Measurements from ENCODE around the gene ANXA10.
A peak's percentile ranks its signal among the peaks of the same experiment; 100 is the strongest.
"Not testable (repeated sequence)": the region's sequence is repeated elsewhere in the genome, so short reads cannot be mapped to it uniquely, and the experiment has no call there.

Gene ANXA10

DNA sequence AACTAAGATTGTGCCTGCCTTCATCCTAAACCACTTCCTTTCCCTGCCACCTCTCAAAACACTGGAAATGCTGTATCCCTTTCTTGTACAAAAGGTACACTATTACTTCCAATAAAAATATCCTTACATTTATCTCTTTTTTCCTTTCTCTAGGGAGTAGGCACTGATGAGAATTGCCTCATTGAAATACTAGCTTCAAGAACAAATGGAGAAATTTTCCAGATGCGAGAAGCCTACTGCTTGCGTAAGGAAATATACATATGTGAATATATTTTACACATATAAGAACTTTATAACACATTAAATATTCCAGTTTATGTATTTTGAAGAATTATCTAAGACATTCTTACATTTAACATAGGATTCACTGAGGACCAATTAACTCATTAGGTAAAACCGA lies 71.7 kb downstream of the ANXA10 start:
- no peak for DNase-seq

DNA sequence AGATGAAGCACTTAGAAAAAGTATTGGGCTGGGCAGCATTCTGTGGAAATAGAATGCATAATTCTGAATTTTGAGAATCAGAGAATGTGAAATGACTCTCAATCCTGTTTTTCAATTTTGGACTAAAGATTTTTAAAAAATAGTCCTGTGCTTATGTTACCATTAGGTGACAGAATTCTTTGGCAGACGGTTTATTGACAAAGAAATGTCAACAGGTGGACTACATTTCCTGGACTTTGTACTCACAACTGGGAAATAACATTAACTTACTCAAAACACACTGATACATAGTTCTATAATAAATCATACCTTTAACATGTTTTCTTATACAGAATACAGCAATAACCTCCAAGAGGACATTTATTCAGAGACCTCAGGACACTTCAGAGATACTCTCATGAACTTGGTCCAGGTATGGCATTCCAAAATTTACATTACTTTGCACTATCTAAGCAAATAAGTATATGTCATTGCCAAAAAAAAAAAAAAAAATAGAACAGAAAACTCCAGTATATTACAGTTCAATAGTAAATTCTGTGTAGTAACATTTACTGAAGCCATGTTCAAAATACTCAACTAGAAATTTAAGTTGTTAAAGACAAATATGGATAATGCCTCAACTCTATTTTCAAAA lies 72.7 kb downstream of the ANXA10 start:
- no peak for DNase-seq

DNA sequence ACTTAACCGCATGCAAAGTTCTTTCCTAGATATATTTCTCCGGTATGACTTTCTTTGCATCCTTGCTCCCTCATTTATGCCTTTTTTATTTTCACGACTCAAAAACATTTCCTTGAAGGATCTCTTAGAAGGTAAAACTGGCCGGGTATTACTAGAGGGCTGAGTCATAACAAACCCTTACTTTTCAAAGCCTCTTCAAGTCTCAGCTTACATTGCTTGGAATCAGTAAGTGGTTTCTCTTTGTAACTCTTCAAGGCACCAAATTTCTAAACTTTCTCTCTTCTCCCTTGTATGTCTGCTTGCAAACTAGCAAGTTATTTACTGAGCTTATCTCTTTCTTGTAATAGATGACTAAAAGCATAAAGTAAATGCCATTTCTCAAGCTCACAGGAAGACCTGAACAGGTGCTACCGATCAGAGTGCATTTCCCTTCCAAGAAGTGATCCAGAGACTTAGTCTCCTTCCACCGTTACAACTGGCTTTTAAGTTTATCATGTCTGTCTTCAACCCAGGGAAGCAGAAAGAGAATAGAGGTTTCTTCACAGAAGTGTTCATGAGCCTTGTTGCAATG lies 75.5 kb downstream of the ANXA10 start:
- no peak for DNase-seq

DNA sequence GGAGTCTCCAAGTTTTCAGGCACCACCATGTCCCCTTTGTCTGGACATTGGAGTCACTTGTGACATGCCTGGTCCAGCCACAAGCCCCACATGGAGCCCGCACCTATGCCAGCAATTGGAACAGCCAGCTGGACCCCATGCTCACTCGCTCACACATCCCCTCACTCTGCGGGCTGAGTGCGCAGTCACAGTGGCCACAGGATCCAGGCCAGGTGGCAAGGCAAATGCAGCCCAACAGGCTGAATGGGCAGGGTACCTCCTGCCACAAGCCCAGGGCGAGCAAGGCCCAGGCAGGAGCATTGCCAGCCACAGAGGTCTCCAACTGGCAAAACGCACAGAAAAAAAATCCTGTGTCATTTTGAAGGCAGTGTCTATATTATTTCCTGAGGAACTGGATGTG lies 82.0 kb downstream of the ANXA10 start:
- no peak for DNase-seq

DNA sequence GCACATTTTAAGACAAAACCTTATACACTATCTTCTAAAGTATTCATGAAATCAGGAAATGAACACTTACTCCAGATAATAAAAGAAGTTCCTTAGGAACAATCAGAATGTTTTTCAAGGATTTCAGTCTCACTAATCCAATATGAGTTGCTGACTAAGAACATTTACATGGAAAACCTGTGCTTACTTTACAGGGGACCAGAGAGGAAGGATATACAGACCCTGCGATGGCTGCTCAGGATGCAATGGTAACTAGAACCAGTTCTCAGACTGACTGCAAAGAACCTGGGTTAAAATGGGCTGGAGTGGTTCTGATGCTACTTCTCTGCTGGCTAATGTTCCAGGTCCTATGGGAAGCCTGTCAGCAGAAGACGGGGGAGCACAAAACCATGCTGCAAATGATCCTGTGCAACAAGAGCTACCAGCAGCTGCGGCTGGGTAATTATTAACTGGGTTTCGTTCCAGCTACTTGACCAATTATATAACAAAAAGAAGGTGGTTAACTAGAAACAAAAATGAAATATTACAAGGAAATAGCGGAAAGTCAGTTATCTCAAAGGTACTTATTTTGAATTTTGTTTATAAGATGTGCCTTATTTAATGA lies 85.3 kb downstream of the ANXA10 start:
- DNase-seq: no peak

DNA sequence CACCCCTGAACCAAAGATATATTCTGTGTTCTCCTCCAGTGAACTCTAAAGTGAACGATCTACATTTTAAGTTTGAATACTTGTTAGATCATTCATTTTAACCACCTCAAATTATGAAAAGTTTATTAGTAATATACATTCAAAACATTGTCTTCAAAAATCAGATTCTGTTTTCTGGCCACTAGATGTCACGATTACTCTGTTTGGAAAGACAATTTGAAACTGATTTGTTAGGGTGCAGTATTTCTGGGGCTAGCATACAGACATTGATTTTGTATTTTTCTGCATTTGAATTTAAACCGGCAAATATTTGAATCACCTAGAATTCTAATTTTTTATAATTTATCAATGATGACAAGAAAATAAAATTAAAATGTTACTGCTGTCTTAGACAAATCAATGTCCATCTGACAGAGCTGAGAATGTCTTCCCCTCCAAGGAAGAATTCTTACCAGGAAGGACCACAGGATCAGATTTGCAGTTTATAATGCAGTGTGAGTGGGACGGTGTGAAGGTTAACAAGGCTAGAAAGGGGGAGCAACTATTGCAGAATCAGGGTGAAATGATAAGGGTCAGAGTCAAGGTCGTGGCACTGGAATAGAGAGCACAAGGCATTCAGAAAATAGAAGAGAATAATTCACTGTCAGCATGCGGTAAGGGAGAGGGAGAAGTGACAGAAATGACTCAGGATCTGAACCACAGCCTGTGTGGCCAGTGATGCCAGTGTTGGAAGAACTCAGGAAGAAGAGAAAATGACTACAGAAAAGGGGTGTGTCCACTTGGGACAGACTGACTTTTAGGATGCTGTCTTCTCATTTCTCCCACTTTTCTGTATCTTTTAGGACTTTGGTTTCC lies 91.6 kb downstream of the ANXA10 start:
- peak; percentile 2 for DNase-seq

DNA sequence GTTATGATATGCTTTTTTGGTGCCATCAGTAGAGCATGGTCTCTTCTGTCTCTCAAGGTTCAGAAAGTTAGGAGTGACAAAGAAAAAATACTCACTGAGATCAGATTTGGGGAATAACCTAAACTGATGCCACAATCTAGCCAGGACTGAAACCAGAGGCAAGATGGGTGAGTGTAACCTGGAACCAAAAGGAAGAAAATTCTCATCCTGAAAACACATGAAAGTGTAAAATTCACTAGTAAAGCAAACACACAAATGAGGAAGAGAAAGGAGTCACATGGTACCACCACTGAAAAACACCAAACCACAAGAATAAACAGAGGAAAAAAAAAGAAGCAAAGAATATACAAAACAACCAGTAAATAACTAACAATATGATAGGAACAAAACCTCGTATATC lies 96.4 kb downstream of the ANXA10 start:
- DNase-seq: no peak

DNA sequence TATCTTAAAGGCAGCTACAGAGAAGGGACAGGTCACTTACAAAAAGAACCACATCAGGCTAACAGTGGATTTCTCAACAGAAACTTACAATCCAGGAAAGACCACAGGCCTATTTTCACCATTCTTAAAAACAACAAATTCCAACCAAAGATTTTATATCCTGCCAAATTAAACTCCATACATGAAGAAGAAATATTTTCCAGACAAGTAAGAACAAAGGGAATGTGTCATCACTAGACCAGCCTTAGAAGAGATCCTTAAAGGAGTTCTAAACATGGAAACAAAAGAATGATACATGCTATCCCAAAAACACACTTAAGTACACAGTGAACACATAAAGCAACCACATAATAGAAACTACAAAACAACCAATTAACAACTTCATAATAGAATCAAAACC lies 105.6 kb downstream of the ANXA10 start:
- DNase-seq: no peak

DNA sequence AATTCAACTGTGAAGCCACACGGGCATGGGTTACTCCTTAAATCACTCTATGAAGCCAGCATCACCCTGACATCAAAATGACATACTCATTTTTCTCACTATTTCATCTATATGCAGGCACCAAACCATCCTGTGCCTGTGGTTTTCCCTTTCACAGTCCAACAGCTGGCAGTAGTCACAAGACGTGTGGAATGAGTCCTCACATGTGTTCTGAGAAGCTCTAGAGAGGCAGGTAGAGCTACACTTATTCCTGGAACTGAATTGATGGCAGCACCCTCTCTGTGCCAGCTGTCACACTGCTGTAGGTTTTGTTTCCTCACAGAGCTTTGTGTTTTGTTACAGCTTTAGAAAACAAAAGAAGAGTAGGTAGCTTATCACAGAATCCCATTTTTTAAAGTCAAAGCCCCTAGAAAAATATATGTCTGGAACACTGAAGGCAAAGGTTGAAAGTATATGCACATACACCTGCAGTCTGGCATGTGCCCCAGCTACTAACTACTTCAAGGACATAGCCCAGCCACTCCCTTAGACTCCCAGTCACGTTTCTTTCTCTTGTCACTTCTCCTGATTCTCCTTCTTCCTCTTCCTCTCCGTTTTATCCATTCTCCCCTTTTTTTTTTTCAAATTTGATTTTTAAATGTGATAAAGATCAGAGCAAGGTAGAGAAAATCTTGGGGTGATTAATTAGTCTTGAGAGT lies 107.1 kb downstream of the ANXA10 start:
- DNase-seq: no peak

DNA sequence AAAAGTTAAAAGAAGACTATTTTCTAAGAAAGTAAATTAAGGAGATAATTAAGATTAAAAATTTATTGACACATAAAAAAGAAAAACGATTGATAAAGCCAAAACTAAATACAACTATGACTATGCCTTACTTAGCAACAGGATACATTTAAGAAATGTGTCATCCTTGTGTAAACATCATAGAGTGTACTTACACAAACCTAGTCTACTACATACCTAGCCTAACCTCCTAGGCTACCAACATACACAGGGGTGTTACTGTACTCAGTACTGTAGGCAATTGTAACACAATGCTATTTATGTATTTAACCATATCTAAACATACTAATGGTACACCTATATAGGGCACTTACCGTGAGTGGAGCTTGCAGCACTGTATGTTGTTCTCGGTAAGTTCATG lies 108.3 kb downstream of the ANXA10 start:
- DNase-seq: no peak

DNA sequence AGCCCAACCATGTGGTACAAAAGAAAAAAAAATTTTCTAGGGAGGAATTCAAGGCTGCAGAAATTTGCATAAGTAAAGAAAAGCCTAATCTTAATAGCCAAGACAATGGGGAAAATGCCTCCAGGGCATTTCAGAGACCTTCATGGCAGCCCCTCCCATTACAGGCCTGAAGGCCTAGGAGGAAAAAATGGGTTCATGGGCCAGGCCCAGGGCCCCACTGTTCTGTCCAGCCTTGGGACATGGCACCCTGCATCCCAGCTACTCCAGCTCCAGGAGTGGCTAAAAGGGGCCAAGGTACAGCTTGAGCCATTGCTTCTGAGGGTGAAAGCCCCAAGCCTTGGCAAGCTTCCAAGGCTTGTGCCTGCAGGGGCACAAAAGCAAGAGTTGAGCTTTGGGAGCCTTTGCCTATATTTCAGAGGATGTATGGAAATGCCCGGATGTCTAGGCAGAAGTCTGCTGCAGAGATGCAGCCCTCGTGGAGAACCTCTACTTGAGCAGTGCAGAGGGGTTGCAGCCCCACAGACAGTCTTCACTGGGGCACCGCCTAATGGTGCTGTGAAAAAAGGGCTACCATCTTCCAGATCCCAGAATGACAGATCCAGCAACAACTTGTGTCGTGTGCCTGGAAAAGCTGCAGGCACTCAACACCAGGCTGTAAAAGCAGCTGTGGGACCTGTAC lies 111.0 kb downstream of the ANXA10 start:
- no peak for DNase-seq

DNA sequence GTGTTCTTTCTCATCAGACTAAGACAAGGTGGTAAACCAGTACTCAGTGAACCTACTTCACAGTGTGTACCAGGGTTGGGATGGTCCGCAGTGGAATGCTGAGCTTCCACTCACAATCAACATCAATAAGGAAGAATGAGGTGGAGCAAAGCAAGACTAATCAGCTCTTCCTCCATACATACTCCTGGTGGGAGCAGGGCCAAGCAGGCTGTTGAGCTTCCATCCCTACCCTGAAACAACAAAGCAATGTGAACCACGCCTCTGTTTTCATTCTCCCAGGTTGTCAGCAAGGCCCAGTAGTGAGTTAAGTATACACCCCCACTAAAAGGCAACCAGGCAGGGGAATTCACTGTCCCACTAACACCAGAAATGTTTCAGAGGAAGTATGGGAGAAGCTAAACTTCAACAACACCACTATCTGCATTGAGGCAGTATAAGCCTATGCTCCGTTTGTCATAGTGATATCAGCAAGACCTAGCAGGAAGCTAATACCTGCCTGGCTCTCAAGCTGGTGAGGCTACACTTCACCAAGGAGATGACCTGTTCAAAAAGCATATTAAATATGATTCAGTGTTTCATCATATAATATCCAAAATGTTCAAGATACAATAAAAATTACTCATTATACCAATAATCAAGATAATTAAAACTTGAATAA lies 116.7 kb downstream of the ANXA10 start:
- no peak for DNase-seq

DNA sequence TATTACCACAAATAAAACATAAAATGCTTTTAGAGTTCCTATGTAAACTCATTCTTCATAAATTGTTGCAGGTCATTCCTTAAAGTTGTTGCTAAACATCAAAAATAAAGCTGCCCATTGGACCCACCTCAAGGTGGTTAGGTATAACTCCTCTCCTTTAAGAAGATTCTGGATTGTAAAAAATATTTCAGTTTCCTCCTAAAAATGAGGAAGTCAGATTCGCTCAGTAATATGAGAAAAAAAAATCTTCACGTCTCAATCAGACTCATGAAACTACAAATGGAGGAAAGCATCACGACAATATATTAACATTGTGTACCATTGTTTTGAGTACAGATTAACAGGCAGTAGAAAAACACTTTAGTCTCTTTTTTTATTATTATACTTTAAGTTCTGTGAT lies 120.3 kb downstream of the ANXA10 start:
- DNase-seq: no peak

DNA sequence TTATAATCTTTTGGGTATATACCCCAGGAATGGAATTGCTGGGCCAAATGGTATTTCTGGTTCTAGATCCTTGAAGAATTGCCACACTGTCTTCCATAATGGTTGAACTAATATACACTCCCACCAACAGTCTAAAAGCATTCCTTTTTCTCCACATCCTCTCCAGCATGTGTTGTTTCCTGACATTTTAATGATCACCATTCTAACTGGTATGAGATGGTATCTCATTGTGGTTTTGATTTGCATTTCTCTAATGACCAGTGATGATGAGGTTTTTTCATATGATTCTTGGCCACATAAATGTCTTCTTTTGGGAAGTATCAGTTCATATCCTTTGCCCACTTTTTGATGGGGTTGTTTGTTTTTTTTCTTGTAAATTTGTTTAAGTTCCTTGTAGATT lies 121.2 kb downstream of the ANXA10 start:
- DNase-seq: not testable (repeated sequence)

DNA sequence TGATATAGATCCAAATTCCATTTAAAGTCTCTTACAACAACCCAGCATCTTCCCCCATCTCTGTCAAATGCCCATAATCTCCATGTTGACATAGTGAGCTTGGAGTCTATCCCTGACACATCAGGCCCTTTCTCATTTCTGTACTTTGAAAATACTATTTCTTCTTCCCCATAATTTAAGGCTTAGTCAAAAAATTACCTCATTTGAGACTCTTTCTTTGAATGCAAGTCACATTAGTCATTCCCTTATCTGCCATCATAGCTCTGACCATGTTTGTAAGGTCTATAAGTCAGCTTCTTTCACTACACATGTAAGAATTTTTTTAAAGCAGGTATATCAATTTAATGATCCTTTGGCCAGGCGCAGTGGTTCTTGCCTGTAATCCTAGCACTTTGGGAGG lies 126.3 kb downstream of the ANXA10 start:
- peak; percentile 78 for DNase-seq

DNA sequence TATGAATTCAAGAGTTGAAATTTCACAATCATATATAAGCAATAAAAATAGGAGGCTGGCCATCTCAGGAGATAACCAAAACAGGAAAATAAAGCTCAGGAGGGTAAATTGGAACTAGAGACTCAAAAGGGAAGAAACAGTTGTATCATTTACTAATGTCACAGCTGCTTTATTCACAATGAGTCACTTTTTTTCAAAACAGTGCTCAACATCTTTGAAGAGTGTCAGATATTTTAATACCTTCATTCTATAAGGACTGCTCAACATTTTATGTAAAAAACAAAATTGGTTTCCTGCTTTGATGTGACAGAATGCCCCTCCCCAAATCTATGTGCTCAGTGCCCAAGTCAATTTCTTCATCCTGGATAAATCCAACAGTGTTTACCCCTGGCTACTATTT lies 128.6 kb downstream of the ANXA10 start:
- no peak for DNase-seq

DNA sequence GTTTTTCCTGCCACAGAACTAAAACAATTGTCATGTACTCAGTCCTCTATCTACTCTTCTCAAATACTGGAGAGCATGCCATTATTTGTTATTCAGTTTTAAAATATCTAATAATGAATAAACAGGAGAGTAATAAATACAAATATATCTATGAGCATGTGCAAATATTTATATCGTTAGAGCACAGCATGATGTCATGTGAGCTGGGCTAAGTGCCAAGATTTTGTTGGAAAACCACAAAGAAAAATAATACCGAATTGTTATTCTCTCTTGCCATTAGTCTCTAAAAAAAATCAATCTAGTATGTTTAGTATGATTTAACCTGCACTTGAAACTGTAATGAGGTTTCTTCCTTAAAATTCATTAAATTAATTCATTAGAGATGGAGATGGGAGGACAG lies 129.0 kb downstream of the ANXA10 start:
- peak; percentile 28 for DNase-seq

Measured in NCI-H226 (cell line).